Muscle of arm (tissue), 12 donors: Measurements from ENCODE around the gene PITPNM3. TPM values are rescaled to one million over a fixed set of nuclear protein-coding genes. Genes with fewer than 3 reads are reported as not detected.

ENCODE experiments used
- DNase-seq: peaks from one replicate; pipeline ENCODE4 v3.0.0-alpha.2; 2013
- polyA plus RNA-seq, 12 donors: library from polyadenylated mRNA; unstranded; fragments of 120-200 nt; gene quantifications; one replicate each; pipeline ENCODE4 v1.2.1, GENCODE V29; 2013; ENCODE audit not compliant: insufficient read length in 12 of 12

The PITPNM3 gene
- polyA plus RNA-seq, 12 donors, result 2.5 to 10.3 (median 5.8) TPM; not detected in 1

- DNase-seq, result no peak
Observed at GRCh38 chr17:6413065-6413464, 143.3 kb downstream of the PITPNM3 start.

- DNase-seq, result no peak
Observed at GRCh38 chr17:6408735-6409134, 147.6 kb downstream of the PITPNM3 start.

- DNase-seq, result no peak
Observed at GRCh38 chr17:6408276-6408675, 148.1 kb downstream of the PITPNM3 start.

GRCh38 chr17:6402258-6402657 is 154.1 kb downstream of the PITPNM3 start:
- no peak for DNase-seq

Other genes starting within 250 kb of the PITPNM3 start
- not detected for gene AIPL1, start 121.4 kb downstream of the PITPNM3 start, polyA plus RNA-seq
- 10 to 100 TPM in 9 of 12 donors, 1 to 10 TPM in 2, not detected in 1; 7.8 to 20.2 (median 12.6) TPM for gene PIMREG, start 112.1 kb downstream of the PITPNM3 start, polyA plus RNA-seq
- 10 to 100 TPM in 11 of 12 donors, not detected in 1; 10.9 to 41.8 (median 12.7) TPM for gene KIAA0753, start 84.2 kb upstream of the PITPNM3 start, polyA plus RNA-seq
- gene TXNDC17, start 84.5 kb upstream of the PITPNM3 start, polyA plus RNA-seq, result 10 to 100 TPM in 11 of 12 donors, not detected in 1; 40.2 to 72.6 (median 51.5) TPM
- gene MED31, start 95.0 kb upstream of the PITPNM3 start, polyA plus RNA-seq, result 10 to 100 TPM in 11 of 12 donors, not detected in 1; 11.9 to 26.8 (median 18.4) TPM
- gene C17orf100, start 95.2 kb upstream of the PITPNM3 start, polyA plus RNA-seq, result 1 to 10 TPM in 10 of 12 donors, not detected in 2; 2.5 to 5.5 (median 3.6) TPM
- gene SLC13A5, start 156.8 kb upstream of the PITPNM3 start, polyA plus RNA-seq, result 1 to 10 TPM in 1 of 12 donors, under 1 TPM in 8, not detected in 3; 0.11 to 1.9 (median 0.22) TPM
- gene XAF1, start 199.5 kb upstream of the PITPNM3 start, polyA plus RNA-seq, result 10 to 100 TPM in 6 of 12 donors, 1 to 10 TPM in 4, not detected in 2; 4.7 to 24.0 (median 12.5) TPM
- gene FBXO39, start 219.7 kb upstream of the PITPNM3 start, polyA plus RNA-seq, result under 1 TPM in 5 of 12 donors, not detected in 7; 0.07 to 0.41 (median 0.20) TPM